Neural crest cell (in vitro differentiated cells): Measurements from ENCODE around the gene ERVK3-1. TPM values are rescaled to one million over a fixed set of nuclear protein-coding genes. Genes with fewer than 3 reads are reported as not detected.
"Not testable (repeated sequence)": the region's sequence is repeated elsewhere in the genome, so short reads cannot be mapped to it uniquely, and the experiment has no call there.

Source experiments
- DNase-seq: peaks from one replicate; pipeline ENCODE4 v3.0.0; 2021; ENCODE audit warnings: low read depth, mixed read lengths, low spot score
- H3K27ac Mint-ChIP-seq: one replicate; pipeline ENCODE4 v1.8.0; 2021; ENCODE audit warnings: mild to moderate bottlenecking, mixed read lengths; ENCODE audit not compliant: unreplicated experiment
- H3K27me3 Mint-ChIP-seq: 2 replicates; pipeline ENCODE4 v1.8.0; 2021; ENCODE audit warnings: low read depth, mild to moderate bottlenecking, mixed read lengths
- H3K36me3 Mint-ChIP-seq: 2 replicates; pipeline ENCODE4 v1.8.0; 2021; ENCODE audit warnings: low read depth, mild to moderate bottlenecking, mixed read lengths
- H3K4me1 Mint-ChIP-seq: 2 replicates; pipeline ENCODE4 v1.8.0; 2021; ENCODE audit warnings: mixed read lengths
- H3K4me3 Mint-ChIP-seq: one replicate; pipeline ENCODE4 v1.8.0; 2021; ENCODE audit warnings: mild to moderate bottlenecking, mixed read lengths
- H3K9me3 Mint-ChIP-seq: 2 replicates; pipeline ENCODE4 v1.8.0; 2021; ENCODE audit warnings: mixed read lengths
- long read RNA-seq: library from polyadenylated mRNA; unstranded; transcript quantifications from one replicate; pipeline ENCODE4 v2.0.0, GENCODE V29; 2020
- total RNA-seq: library from RNA; stranded (reverse); gene quantifications from 2 replicates; pipeline ENCODE4 v1.2.1, GENCODE V29; 2021
- TF ChIP-seq, protein P1 (sequence below): fragments of 200-600 bp; sonication (generic); conservative IDR thresholded peaks from 2 replicates; pipeline ENCODE4 v1.5.0; 2021; ENCODE audit warnings: antibody characterized with exemption, mild to moderate bottlenecking

The ERVK3-1 gene, protein sequence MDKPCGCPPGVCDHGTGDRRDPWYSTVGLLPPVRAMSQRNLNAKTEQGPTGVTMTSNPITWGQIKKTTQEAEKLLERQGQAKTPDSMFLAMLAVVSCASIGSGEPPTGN
- total RNA-seq: 46.4 and 47.6 TPM in 2 replicates
- long read RNA-seq, transcript ERVK3-1-203 (2 exons, 616 nt): minor isoform, 10 of 109 reads
- long read RNA-seq, transcript ERVK3-1-202 (4 exons, 922 nt): minor isoform, 5 of 109 reads
- long read RNA-seq, transcript ERVK3-1-201 (4 exons, 1,469 nt): major isoform, 82 of 109 reads
- long read RNA-seq, partial matches to known transcripts: 0 of 109 reads
- long read RNA-seq, other reads (novel, unspliced or antisense): 10 of 109 reads

DNA sequence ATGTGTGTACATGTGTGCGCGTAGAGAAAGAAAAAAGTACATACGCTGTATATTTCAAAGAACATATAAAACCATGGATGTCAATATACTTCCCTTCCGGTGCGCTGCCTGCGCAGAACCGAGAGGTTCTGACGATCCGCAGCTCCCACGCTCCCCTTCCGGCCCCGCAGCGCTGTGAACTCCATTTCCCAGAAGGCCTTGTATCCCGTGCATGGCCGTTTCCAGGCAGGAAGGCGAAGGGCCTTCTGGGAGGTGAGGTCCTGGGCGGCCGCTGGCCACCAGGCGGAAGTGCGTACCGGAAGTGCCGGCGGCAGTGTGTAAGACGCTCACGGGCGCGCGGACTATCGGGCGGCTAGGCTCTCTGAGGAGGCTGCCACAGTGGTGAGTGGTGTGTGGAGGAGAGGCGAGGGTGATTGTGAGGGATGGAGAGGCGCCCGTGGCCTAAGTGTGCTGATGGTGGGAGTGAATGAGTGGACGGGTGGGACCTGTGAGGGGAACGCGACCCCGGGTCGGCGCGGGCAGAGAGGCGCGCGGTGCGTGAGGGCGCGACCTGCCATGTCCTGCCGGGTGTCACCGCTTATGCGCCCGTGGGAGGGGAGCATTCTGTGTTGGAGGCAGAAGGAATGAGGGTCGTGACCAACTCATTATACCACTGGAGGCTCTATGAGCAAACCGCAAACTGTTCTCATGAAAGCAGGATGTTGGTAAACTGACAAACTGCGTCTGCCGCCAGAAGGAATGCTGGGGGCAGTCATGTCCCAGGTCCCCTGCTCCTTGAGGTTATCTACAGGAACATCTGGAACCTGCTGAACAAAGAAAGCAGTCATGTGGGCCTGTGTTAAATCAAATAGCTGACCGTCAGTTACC, at the start of gene ERVK3-1:
TSS of gene ERVK3-1 (plus strand) at position 313 of the 867 bp plus-strand sequence. CDS start 6,792 bp downstream, outside the sequence.
- Mint-ChIP-seq H3K27ac (peak within 1 kb of the TSS; percentile 94), H3K9me3 (no peaks in the 10 kb centered on the region), H3K36me3 (peaks cover 31% of the 10 kb centered on the region)

DNA sequence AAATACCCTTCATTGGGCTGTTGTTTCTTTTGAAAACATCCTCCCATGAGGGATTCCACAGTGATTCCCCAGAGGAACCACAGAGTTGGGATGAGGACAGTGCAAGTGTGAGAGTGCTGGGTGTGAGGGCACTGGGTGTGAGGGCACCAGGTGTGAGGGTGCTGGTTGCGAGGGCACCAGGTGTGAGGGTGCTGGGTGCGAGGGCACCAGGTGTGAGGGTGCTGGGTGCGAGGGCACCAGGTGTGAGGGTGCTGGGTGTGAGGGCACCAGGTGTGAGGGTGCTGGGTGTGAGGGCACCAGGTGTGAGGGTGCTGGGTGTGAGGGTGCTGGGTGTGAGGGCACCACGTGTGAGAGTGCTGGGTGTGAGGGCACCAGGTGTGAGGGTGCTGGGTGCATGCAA, 46.9 kb upstream of the ERVK3-1 start:
- Mint-ChIP-seq H3K36me3 (peaks cover 95% of the 10 kb centered on the region), H3K4me3 (peak overlapping the region; percentile 25), H3K27me3 (peaks cover 16% of the 10 kb centered on the region), H3K9me3 (peaks cover 38% of the 10 kb centered on the region)
- not testable (repeated sequence) for H3K4me1 Mint-ChIP-seq, H3K27ac Mint-ChIP-seq, DNase-seq

More for the DNA sequence above, at the start of gene ERVK3-1:
- Mint-ChIP-seq H3K27me3 (no peaks in the 10 kb centered on the region), H3K4me3 (peak within 1 kb of the TSS; percentile 99), H3K4me1 (peaks cover 29% of the 10 kb centered on the region)
- TF ChIP-seq, protein P1, sequence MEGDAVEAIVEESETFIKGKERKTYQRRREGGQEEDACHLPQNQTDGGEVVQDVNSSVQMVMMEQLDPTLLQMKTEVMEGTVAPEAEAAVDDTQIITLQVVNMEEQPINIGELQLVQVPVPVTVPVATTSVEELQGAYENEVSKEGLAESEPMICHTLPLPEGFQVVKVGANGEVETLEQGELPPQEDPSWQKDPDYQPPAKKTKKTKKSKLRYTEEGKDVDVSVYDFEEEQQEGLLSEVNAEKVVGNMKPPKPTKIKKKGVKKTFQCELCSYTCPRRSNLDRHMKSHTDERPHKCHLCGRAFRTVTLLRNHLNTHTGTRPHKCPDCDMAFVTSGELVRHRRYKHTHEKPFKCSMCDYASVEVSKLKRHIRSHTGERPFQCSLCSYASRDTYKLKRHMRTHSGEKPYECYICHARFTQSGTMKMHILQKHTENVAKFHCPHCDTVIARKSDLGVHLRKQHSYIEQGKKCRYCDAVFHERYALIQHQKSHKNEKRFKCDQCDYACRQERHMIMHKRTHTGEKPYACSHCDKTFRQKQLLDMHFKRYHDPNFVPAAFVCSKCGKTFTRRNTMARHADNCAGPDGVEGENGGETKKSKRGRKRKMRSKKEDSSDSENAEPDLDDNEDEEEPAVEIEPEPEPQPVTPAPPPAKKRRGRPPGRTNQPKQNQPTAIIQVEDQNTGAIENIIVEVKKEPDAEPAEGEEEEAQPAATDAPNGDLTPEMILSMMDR: peak; percentile 17
- peak; percentile 85 for DNase-seq

DNA sequence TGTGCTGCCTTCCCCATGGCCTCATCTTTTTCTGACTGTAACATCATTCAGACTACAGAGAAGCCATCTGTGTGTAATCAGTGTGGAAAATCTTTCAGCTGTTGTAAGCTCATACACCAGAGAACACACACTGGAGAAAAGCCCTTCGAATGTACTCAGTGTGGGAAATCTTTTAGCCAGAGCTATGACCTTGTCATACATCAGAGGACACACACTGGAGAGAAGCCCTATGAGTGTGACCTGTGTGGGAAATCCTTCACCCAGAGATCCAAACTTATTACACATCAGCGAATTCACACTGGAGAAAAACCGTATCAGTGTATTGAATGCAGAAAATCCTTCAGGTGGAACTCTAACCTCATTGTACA, 43.6 kb upstream of the ERVK3-1 start:
- Mint-ChIP-seq H3K27ac (no peak overlapping the region), H3K36me3 (peaks cover 87% of the 10 kb centered on the region), H3K4me3 (no peak overlapping the region), H3K9me3 (peaks cover 32% of the 10 kb centered on the region), H3K4me1 (no peaks in the 10 kb centered on the region), H3K27me3 (peaks cover 18% of the 10 kb centered on the region)
- TF ChIP-seq, protein P1: no peak
- no peak for DNase-seq

DNA sequence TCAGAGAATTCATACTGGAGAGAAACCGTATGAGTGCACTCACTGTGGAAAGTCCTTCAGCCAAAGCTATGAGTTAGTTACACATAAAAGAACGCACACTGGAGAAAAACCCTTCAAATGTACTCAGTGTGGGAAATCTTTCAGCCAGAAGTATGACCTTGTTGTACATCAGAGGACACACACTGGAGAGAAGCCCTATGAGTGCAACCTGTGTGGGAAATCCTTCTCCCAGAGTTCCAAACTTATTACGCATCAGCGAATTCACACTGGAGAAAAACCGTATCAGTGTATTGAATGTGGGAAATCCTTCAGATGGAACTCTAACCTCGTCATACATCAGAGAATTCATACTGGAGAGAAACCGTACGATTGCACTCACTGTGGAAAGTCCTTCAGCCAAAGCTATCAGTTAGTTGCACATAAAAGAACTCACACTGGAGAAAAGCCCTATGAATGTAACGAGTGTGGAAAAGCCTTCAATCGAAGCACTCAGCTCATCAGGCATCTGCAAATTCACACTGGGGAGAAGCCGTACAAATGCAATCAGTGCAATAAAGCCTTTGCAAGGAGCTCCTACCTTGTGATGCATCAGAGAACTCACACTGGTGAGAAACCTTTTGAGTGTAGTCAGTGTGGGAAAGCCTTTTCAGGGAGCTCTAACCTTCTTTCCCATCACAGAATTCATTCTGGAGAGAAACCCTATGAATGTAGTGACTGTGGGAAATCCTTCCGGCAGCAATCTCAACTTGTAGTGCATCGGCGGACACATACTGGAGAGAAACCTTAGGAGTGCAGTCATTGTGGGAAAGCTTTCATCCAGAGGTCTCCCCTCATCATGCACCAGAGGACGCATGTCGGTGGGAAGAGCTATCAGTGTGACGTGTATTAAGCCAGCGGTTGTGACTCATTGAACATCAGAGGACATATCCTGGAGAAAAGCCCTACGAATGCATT, 42.9 kb upstream of the ERVK3-1 start:
- Mint-ChIP-seq H3K9me3 (peaks cover 33% of the 10 kb centered on the region), H3K4me3 (peak overlapping the region; percentile 49), H3K4me1 (no peaks in the 10 kb centered on the region), H3K27me3 (peaks cover 21% of the 10 kb centered on the region), H3K36me3 (peaks cover 86% of the 10 kb centered on the region), H3K27ac (peak overlapping the region; percentile 35)
- no peak for DNase-seq
- TF ChIP-seq, protein P1: no peak

DNA sequence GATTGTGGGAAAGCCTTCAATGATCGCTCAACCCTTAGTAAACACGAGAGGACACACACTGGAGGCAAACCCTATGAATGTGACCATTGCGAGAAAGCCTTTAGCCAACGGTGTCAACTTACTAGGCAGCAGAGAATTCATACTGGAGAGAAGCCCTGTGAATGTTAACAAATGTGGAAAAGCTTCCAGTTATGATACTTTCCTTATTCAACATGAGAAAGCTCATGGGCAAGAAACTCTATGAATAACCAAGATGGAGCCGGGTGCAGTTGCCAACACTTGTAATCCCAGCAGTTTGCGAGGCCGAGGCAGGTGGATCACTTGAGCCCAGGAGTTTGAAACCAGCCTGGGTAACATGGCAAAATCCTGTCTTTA, 42.3 kb upstream of the ERVK3-1 start:
- H3K27ac Mint-ChIP-seq: peak overlapping the region; percentile 35
- peak overlapping the region; percentile 31 for H3K4me3 Mint-ChIP-seq
- no peaks in the 10 kb centered on the region for H3K4me1 Mint-ChIP-seq
- H3K9me3 Mint-ChIP-seq: peaks cover 27% of the 10 kb centered on the region
- TF ChIP-seq, protein P1: no peak
- DNase-seq: no peak
- H3K36me3 Mint-ChIP-seq: peaks cover 79% of the 10 kb centered on the region
- H3K27me3 Mint-ChIP-seq: peaks cover 16% of the 10 kb centered on the region
